GM21737 (cell line): Measurements from ENCODE around the gene GSG1L.

ENCODE experiments used
- ATAC-seq: cut with Tn5 transposase; IDR thresholded peaks from one replicate; pipeline ENCODE4 v1.9.1; 2021; ENCODE audit warnings: mild to moderate bottlenecking, moderate library complexity; ENCODE audit not compliant: unreplicated experiment

GSG1L gene

GRCh38 chr16:28029387-28030002 is 34.0 kb downstream of the GSG1L start:
- ATAC-seq = no peak

GRCh38 chr16:28027055-28027454 is 36.5 kb downstream of the GSG1L start:
- no peak for ATAC-seq

GRCh38 chr16:28025631-28026030 is 37.9 kb downstream of the GSG1L start:
- ATAC-seq = no peak

- no peak for ATAC-seq
Observed at GRCh38 chr16:28019218-28019617, 44.3 kb downstream of the GSG1L start.

- no peak for ATAC-seq
Observed at GRCh38 chr16:28014851-28015250, 48.7 kb downstream of the GSG1L start.

GRCh38 chr16:28013878-28014277 is 49.6 kb downstream of the GSG1L start:
- no peak for ATAC-seq

- no peak for ATAC-seq
Observed at GRCh38 chr16:28013392-28013791, 50.1 kb downstream of the GSG1L start.

GRCh38 chr16:28011971-28012445 is 51.5 kb downstream of the GSG1L start:
- ATAC-seq = no peak

- no peak for ATAC-seq
Observed at GRCh38 chr16:28011223-28011622, 52.3 kb downstream of the GSG1L start.

- ATAC-seq = no peak
Observed at GRCh38 chr16:28010671-28011070, 52.8 kb downstream of the GSG1L start.

- ATAC-seq = no peak
Observed at GRCh38 chr16:28009586-28010373, 53.7 kb downstream of the GSG1L start.

- ATAC-seq = no peak
Observed at GRCh38 chr16:28003923-28004322, 59.6 kb downstream of the GSG1L start.

GRCh38 chr16:28003021-28003865 is 60.3 kb downstream of the GSG1L start:
- ATAC-seq = no peak

- ATAC-seq = no peak
Observed at GRCh38 chr16:28001642-28002041, 61.9 kb downstream of the GSG1L start.

GRCh38 chr16:28001184-28001583 is 62.3 kb downstream of the GSG1L start:
- no peak for ATAC-seq

- ATAC-seq = no peak
Observed at GRCh38 chr16:28000314-28001169, 63.0 kb downstream of the GSG1L start.

- no peak for ATAC-seq
Observed at GRCh38 chr16:27999687-28000086, 63.8 kb downstream of the GSG1L start.

GRCh38 chr16:27995378-27995777 is 68.1 kb downstream of the GSG1L start:
- ATAC-seq = no peak

GRCh38 chr16:27994686-27995085 is 68.8 kb downstream of the GSG1L start:
- ATAC-seq = no peak

GRCh38 chr16:27993587-27993986 is 69.9 kb downstream of the GSG1L start:
- no peak for ATAC-seq

GRCh38 chr16:27991876-27992275 is 71.6 kb downstream of the GSG1L start:
- no peak for ATAC-seq
